Right lobe of liver (tissue), 4 donors: Measurements from ENCODE around the gene TSPAN32.

Source experiments
- POLR2A ChIP-seq: fragments of 450-650 bp; IDR thresholded peaks from one replicate; pipeline ENCODE4 v1.6.1; 2017; ENCODE audit warnings: antibody characterized with exemption, mild to moderate bottlenecking
- TF ChIP-seq, protein P1 (sequence below), 4 donors: fragments of 200-600 bp in 3 of 4; fragments of 450-650 bp in 1 of 4; IDR thresholded peaks; one replicate each; pipeline versions ENCODE4 v1.5.1 to v1.8.0; 2016 to 2022; ENCODE audit warnings: antibody characterized with exemption in 4 of 4, mild to moderate bottlenecking in 2 of 4
- donor health status: DM: no; HTN: no; CAD: no.
- donor health status: DM: no; HTN: no; CAD: no.
- donor health status: DM: no; HTN: yes; CAD: no.

DNA sequence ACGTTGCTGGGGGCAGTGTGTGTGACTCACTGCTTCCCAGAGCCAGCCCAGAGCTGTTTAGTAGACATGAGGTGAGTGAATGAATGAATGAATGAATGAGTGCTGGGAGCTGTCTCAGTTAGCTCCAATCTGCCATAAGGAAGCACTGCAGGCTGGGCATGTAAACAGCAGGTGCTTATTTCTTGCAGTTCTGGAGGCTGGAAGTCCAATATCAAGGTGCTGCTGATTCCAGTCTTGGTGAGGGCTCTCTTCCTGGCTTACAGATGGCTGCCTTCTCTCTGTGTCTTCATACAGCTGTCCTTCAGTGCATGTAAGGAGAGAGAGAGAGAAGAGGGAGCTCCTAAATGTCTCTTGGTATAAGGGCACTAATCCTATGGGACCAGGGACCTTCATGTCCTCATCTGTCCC is 4.2 kb upstream of the TSPAN32 start:
- TF ChIP-seq, protein P1, sequence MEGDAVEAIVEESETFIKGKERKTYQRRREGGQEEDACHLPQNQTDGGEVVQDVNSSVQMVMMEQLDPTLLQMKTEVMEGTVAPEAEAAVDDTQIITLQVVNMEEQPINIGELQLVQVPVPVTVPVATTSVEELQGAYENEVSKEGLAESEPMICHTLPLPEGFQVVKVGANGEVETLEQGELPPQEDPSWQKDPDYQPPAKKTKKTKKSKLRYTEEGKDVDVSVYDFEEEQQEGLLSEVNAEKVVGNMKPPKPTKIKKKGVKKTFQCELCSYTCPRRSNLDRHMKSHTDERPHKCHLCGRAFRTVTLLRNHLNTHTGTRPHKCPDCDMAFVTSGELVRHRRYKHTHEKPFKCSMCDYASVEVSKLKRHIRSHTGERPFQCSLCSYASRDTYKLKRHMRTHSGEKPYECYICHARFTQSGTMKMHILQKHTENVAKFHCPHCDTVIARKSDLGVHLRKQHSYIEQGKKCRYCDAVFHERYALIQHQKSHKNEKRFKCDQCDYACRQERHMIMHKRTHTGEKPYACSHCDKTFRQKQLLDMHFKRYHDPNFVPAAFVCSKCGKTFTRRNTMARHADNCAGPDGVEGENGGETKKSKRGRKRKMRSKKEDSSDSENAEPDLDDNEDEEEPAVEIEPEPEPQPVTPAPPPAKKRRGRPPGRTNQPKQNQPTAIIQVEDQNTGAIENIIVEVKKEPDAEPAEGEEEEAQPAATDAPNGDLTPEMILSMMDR (IDR thresholded peaks at IDR 0.05), result no peak
- no peak for TF ChIP-seq POLR2A
